Karpas-422 (cell line): ENCODE results near the gene VSIG10. TPM values are rescaled to one million over a fixed set of nuclear protein-coding genes. Genes with fewer than 3 reads are reported as not detected.

ENCODE experiments used
- DNase-seq: peaks from one replicate; pipeline ENCODE4 v3.0.0-alpha.2; 2015
- H2AFZ ChIP-seq: fragments of 200-600 bp; sonication (generic); 2 replicates; pipeline ENCODE4 v1.6.1; 2014; ENCODE audit warnings: antibody characterized with exemption, low read length, mixed read lengths
- H3K27ac ChIP-seq: fragments of 200-600 bp; sonication (generic); 2 replicates; pipeline ENCODE4 v1.5.1; 2014; ENCODE audit warnings: mild to moderate bottlenecking, low read length, moderate library complexity
- H3K27me3 ChIP-seq: fragments of 200-600 bp; sonication (generic); 2 replicates; pipeline ENCODE4 v1.6.1; 2014; ENCODE audit warnings: low read length, mixed read lengths
- H3K36me3 ChIP-seq: fragments of 200-600 bp; sonication (generic); 2 replicates; pipeline ENCODE4 v1.6.1; 2014; ENCODE audit warnings: low read length, mixed read lengths; ENCODE audit not compliant: insufficient read depth
- H3K4me1 ChIP-seq: fragments of 200-600 bp; sonication (generic); 2 replicates; pipeline ENCODE4 v1.6.1; 2014; ENCODE audit warnings: mild to moderate bottlenecking, low read length, mixed read lengths
- H3K4me2 ChIP-seq: fragments of 200-600 bp; sonication (generic); 2 replicates; pipeline ENCODE4 v1.6.1; 2014; ENCODE audit warnings: low read length, low read depth, mild to moderate bottlenecking; ENCODE audit not compliant: poor library complexity, severe bottlenecking
- H3K4me3 ChIP-seq: fragments of 200-600 bp; sonication (generic); 2 replicates; pipeline ENCODE4 v1.5.1; 2014; ENCODE audit warnings: mild to moderate bottlenecking, antibody characterized with exemption, low read length, mixed read lengths
- H3K79me2 ChIP-seq: fragments of 200-600 bp; sonication (generic); 2 replicates; pipeline ENCODE4 v1.6.1; 2014; ENCODE audit warnings: mild to moderate bottlenecking, low read length, mixed read lengths
- H3K9ac ChIP-seq: fragments of 200-600 bp; sonication (generic); 2 replicates; pipeline ENCODE4 v1.6.0; 2014; ENCODE audit warnings: low read length
- H3K9me2 ChIP-seq: fragments of 200-600 bp; sonication (generic), shearing (Covaris generic); replicated peaks from 2 replicates; pipeline ENCODE4 v1.6.0; 2014; ENCODE audit warnings: mild to moderate bottlenecking, low read length, moderate library complexity; ENCODE audit not compliant: insufficient read depth
- H3K9me3 ChIP-seq: fragments of 300-700, 200-600 bp; sonication (generic); 2 replicates; pipeline ENCODE4 v1.6.1; 2014; ENCODE audit warnings: low read length, mixed read lengths
- H4K20me1 ChIP-seq: fragments of 200-600 bp; sonication (generic); 2 replicates; pipeline ENCODE4 v1.6.1; 2014; ENCODE audit warnings: mild to moderate bottlenecking, antibody characterized with exemption, low read length, low read depth; ENCODE audit not compliant: insufficient read depth
- total RNA-seq: library from RNA; depleted of rRNA; stranded (reverse); fragments of >200 nt; shearing (Covaris generic); gene quantifications from 2 replicates; pipeline ENCODE4 v1.2.3, GENCODE V29; 2014; ENCODE audit warnings: low replicate concordance

VSIG10 gene
- total RNA-seq, 1 experiment from 2014 or later = 5.0 TPM

- Histone ChIP-seq H3K36me3 (no peaks in the 10 kb centered on the region), H2AFZ (no peak overlapping the region), H3K4me3 (no peak overlapping the region), H3K79me2 (no peaks in the 10 kb centered on the region), H3K9me2 (no peaks in the 10 kb centered on the region), H3K4me2 (no peak overlapping the region), H3K27ac (no peak overlapping the region), H3K9ac (no peak overlapping the region), H3K4me1 (no peaks in the 10 kb centered on the region), H3K27me3 (no peaks in the 10 kb centered on the region), H4K20me1 (no peaks in the 10 kb centered on the region), H3K9me3 (no peaks in the 10 kb centered on the region)
- no peak for DNase-seq
Measured at GRCh38 chr12:118053071-118053985, 50.5 kb downstream of the VSIG10 start.

- no peaks in the 10 kb centered on the region for H3K9me2 ChIP-seq
- no peak overlapping the region for H3K4me3 ChIP-seq
- no peaks in the 10 kb centered on the region for H3K36me3 ChIP-seq
- H3K27ac ChIP-seq = no peak overlapping the region
- no peaks in the 10 kb centered on the region for H3K27me3 ChIP-seq
- no peaks in the 10 kb centered on the region for H3K9me3 ChIP-seq
- H3K79me2 ChIP-seq = no peaks in the 10 kb centered on the region
- no peak for DNase-seq
- no peak overlapping the region for H2AFZ ChIP-seq
- no peaks in the 10 kb centered on the region for H4K20me1 ChIP-seq
- H3K4me2 ChIP-seq = no peak overlapping the region
- H3K4me1 ChIP-seq = no peaks in the 10 kb centered on the region
- H3K9ac ChIP-seq = no peak overlapping the region
Measured at GRCh38 chr12:118052324-118053070, 51.3 kb downstream of the VSIG10 start.

DNA sequence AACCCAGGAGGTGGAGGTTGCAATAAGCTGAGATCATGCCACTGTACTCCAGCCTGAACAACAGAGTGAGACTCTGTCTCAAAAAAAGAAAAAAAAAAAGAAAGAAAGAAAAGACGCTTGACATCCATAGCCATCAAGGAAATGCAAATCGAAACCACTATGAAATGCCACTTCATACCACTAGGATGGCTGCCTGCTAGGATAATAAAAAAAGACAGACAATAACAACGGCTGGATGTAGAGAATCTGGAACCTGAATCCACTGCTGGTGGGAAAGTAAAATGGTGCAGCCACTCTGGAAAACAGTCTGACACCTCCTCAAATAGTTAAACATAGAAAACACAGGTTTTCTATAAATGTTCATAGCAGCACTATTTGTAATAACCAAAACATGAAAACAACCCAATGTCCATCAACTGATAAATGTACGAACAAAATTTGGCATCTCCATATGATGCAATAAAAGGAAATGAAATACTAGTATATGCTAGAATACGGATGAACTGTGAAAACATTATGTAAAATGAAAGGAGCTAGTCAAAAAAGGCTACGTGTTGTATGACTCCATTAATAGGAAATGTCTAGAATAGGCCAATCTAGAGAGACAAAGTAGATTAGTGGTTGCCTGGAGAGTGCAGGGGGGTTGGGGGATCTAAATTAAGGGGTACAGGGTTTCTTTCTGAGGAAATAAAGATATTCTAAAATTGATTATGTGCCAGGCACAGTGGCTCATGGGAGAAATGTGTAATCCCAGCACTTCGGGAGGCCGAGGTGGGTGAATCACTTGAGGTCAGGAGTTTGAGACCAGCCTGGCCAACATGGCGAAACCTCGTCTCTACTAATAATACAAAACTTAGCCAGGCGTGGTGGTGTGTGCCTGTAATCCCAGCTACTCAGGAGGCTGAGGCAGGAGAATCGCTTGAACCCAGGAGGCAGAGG lies 52.6 kb downstream of the VSIG10 start:
- no peaks in the 10 kb centered on the region for H4K20me1 ChIP-seq
- no peak overlapping the region for H3K9ac ChIP-seq
- no peak overlapping the region for H3K27ac ChIP-seq
- no peaks in the 10 kb centered on the region for H3K4me1 ChIP-seq
- H3K79me2 ChIP-seq = no peaks in the 10 kb centered on the region
- no peaks in the 10 kb centered on the region for H3K9me3 ChIP-seq
- H3K27me3 ChIP-seq = no peaks in the 10 kb centered on the region
- no peak overlapping the region for H2AFZ ChIP-seq
- no peaks in the 10 kb centered on the region for H3K9me2 ChIP-seq
- no peaks in the 10 kb centered on the region for H3K36me3 ChIP-seq
- H3K4me2 ChIP-seq = no peak overlapping the region
- DNase-seq = no peak
- H3K4me3 ChIP-seq = no peak overlapping the region

GRCh38 chr12:118046430-118046829 lies 57.4 kb downstream of the VSIG10 start:
- no peak overlapping the region for H3K4me2 ChIP-seq
- no peaks in the 10 kb centered on the region for H3K79me2 ChIP-seq
- H3K36me3 ChIP-seq = no peaks in the 10 kb centered on the region

GRCh38 chr12:118044577-118044976 lies 59.2 kb downstream of the VSIG10 start:
- no peaks in the 10 kb centered on the region for H3K4me1 ChIP-seq
- H3K9ac ChIP-seq = no peak overlapping the region
- H4K20me1 ChIP-seq = no peaks in the 10 kb centered on the region
- H3K79me2 ChIP-seq = no peaks in the 10 kb centered on the region
- H3K27me3 ChIP-seq = no peaks in the 10 kb centered on the region
- H3K36me3 ChIP-seq = no peaks in the 10 kb centered on the region
- no peak overlapping the region for H2AFZ ChIP-seq
- H3K4me3 ChIP-seq = no peak overlapping the region
- no peaks in the 10 kb centered on the region for H3K9me2 ChIP-seq
- H3K27ac ChIP-seq = no peak overlapping the region
- no peak for DNase-seq
- no peaks in the 10 kb centered on the region for H3K9me3 ChIP-seq
- no peak overlapping the region for H3K4me2 ChIP-seq

More at GRCh38 chr12:118046430-118046829, 57.4 kb downstream of the VSIG10 start:
- no peak overlapping the region for H3K27ac ChIP-seq
- no peaks in the 10 kb centered on the region for H3K9me2 ChIP-seq
- H3K9ac ChIP-seq = no peak overlapping the region
- no peaks in the 10 kb centered on the region for H3K27me3 ChIP-seq
- no peak for DNase-seq
- H2AFZ ChIP-seq = no peak overlapping the region
- no peaks in the 10 kb centered on the region for H4K20me1 ChIP-seq
- no peak overlapping the region for H3K4me3 ChIP-seq
- H3K9me3 ChIP-seq = no peaks in the 10 kb centered on the region
- no peaks in the 10 kb centered on the region for H3K4me1 ChIP-seq

GRCh38 chr12:118044075-118044474 lies 59.7 kb downstream of the VSIG10 start:
- DNase-seq = no peak
- no peaks in the 10 kb centered on the region for H4K20me1 ChIP-seq
- H3K27me3 ChIP-seq = no peaks in the 10 kb centered on the region
- no peak overlapping the region for H3K27ac ChIP-seq
- H3K4me3 ChIP-seq = no peak overlapping the region
- H3K9me3 ChIP-seq = no peaks in the 10 kb centered on the region
- H3K4me2 ChIP-seq = no peak overlapping the region
- no peaks in the 10 kb centered on the region for H3K79me2 ChIP-seq
- no peaks in the 10 kb centered on the region for H3K36me3 ChIP-seq
- no peaks in the 10 kb centered on the region for H3K9me2 ChIP-seq
- no peak overlapping the region for H2AFZ ChIP-seq
- H3K4me1 ChIP-seq = no peaks in the 10 kb centered on the region
- H3K9ac ChIP-seq = no peak overlapping the region

DNA sequence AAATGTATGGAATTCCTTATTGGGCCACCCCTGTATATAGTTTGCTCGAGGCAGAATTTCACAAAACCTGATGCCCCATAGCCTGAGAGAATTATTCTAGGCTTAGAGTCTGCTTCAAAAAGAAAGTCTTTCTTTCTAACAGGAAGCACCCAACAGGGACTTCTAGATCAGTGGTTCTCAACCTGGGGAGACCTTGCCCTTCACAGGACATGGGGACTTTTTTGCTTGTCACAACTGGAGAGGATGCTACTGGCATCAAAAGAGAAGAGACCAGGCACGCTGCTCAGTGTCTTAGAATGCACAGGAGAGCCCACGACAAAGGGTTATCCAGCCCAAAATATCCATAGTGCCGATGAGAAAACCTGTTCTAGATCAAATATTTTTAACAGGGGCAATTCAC lies 61.7 kb downstream of the VSIG10 start:
- H3K9me3 ChIP-seq = no peaks in the 10 kb centered on the region
- H3K27ac ChIP-seq = no peak overlapping the region
- no peaks in the 10 kb centered on the region; the same call in 1 of the 2 replicates for H3K4me1 ChIP-seq
- no peak overlapping the region for H3K9ac ChIP-seq
- no peaks in the 10 kb centered on the region for H3K36me3 ChIP-seq
- H3K9me2 ChIP-seq = no peaks in the 10 kb centered on the region
- H3K79me2 ChIP-seq = no peaks in the 10 kb centered on the region
- no peaks in the 10 kb centered on the region for H4K20me1 ChIP-seq
- no peak for DNase-seq
- H3K27me3 ChIP-seq = no peaks in the 10 kb centered on the region
- no peak overlapping the region for H2AFZ ChIP-seq
- H3K4me3 ChIP-seq = no peak overlapping the region
- no peak overlapping the region for H3K4me2 ChIP-seq
